GM12878 (cell line): ENCODE data around the gene DNASE1L1. TPM values are rescaled to one million over a fixed set of nuclear protein-coding genes. Genes with fewer than 3 reads are reported as not detected.

Experiments
- ATAC-seq: fragments of 200-7000 bp; cut with Tn5 transposase; 3 replicates; pipeline ENCODE4 v1.9.1; 2020; ENCODE audit warnings: mild to moderate bottlenecking, moderate library complexity
- BruUV-seq: library from RNA; stranded (reverse); fragments of 400-500 nt; replicated peaks from 2 replicates; lab custom pipeline; 2021; lab: Mats Ljungman, UMichigan
- CTCF ChIA-PET: fragments of 300-600 bp; sonication (Branson Sonifier 250); formaldehyde crosslinking; extraction: SDS; loops from one replicate; lab custom pipeline; 2021; ENCODE audit warnings: inconsistent platforms; lab: Yijun Ruan, JAX
- POLR2A ChIA-PET: fragments of 350-600 bp; formaldehyde crosslinking; extraction: SDS; loops from one replicate; lab custom pipeline; 2021; ENCODE audit warnings: inconsistent platforms; lab: Charles Lee
- RAD21 ChIA-PET: fragments of 300-600 bp; sonication (Branson Sonifier 250); formaldehyde crosslinking; loops from one replicate; lab custom pipeline; 2023; ENCODE audit warnings: antibody characterized with exemption; ENCODE audit not compliant: unreplicated experiment; lab: Charles Lee
- SMC1A ChIA-PET: fragments of 300-600 bp; sonication (Branson Sonifier 250); formaldehyde crosslinking; loops from one replicate; lab custom pipeline; 2023; ENCODE audit not compliant: unreplicated experiment, uncharacterized antibody; lab: Charles Lee
- DNase-seq: peaks from one replicate; pipeline ENCODE4 v3.0.0-alpha.2; 2011; ENCODE audit warnings: low read depth, low spot score
- FAIRE-seq: peaks from 3 replicates; lab custom pipeline; 2011; peaks lifted over from hg19 to GRCh38; lab: Jason Lieb, UNC
- H2AFZ ChIP-seq: 2 replicates; pipeline ENCODE4 v1.6.0; 2011; ENCODE audit warnings: low read depth, low read length, control low read depth; ENCODE audit not compliant: control insufficient read depth
- H3K27ac ChIP-seq: 2 replicates; pipeline ENCODE4 v1.5.1; 2011; ENCODE audit warnings: control low read depth; ENCODE audit not compliant: control insufficient read depth, insufficient read depth
- H3K27me3 ChIP-seq, 2 experiments: replicated peaks in 1 of 2; 2 replicates each; pipeline versions ENCODE4 v1.6.0 to v1.6.1; 2011; ENCODE audit warnings: low read length in 1 of 2; ENCODE audit not compliant: control insufficient read depth in 2 of 2, insufficient read depth in 2 of 2
- H3K36me3 ChIP-seq, 2 experiments: 2 replicates each; pipeline ENCODE4 v1.5.1; 2011; ENCODE audit warnings: low read length in 1 of 2; ENCODE audit not compliant: control insufficient read depth in 2 of 2, insufficient read depth in 2 of 2
- H3K4me1 ChIP-seq: 2 replicates; pipeline ENCODE4 v1.6.1; 2011; ENCODE audit warnings: mild to moderate bottlenecking, low read length, moderate library complexity, mixed read lengths; ENCODE audit not compliant: control insufficient read depth, insufficient read depth
- H3K4me2 ChIP-seq: 2 replicates; pipeline ENCODE4 v1.6.0; 2011; ENCODE audit warnings: control low read depth; ENCODE audit not compliant: control insufficient read depth, insufficient read depth
- H3K4me3 ChIP-seq: fragments of 200-600 bp; sonication (generic); 2 replicates; pipeline ENCODE4 v1.5.1; 2016
- H3K79me2 ChIP-seq: 2 replicates; pipeline ENCODE4 v1.6.0; 2011; ENCODE audit warnings: low read length; ENCODE audit not compliant: control insufficient read depth, insufficient read depth
- H3K9ac ChIP-seq: 2 replicates; pipeline ENCODE4 v1.8.0; 2011; ENCODE audit warnings: low read length, control low read depth, mixed read lengths; ENCODE audit not compliant: control insufficient read depth, insufficient read depth
- H3K9me3 ChIP-seq: replicated peaks from 3 replicates; pipeline ENCODE4 v1.5.1; 2011; ENCODE audit warnings: mild to moderate bottlenecking, low read length; ENCODE audit not compliant: control insufficient read depth, insufficient read depth
- H4K20me1 ChIP-seq: 2 replicates; pipeline ENCODE4 v1.6.0; 2011; ENCODE audit not compliant: control insufficient read depth, insufficient read depth
- ASH2L ChIP-seq: fragments of 300-600, 200-600 bp; sonication (generic); IDR thresholded peaks from 2 replicates; pipeline ENCODE4 v1.6.1; 2017; ENCODE audit warnings: low read depth, mild to moderate bottlenecking, borderline replicate concordance
- ATF2 ChIP-seq: IDR thresholded peaks from 2 replicates; pipeline ENCODE4 v1.6.1; 2012; ENCODE audit warnings: low read length, inconsistent platforms
- CBX5 ChIP-seq: sonication (generic); IDR thresholded peaks from 2 replicates; pipeline ENCODE4 v1.6.1; 2016; ENCODE audit warnings: low read depth, moderate library complexity, mild to moderate bottlenecking, inconsistent platforms
- E4F1 ChIP-seq: fragments of 450-650 bp; IDR thresholded peaks from 2 replicates; pipeline ENCODE4 v1.6.1; 2018; ENCODE audit warnings: borderline replicate concordance, mild to moderate bottlenecking; ENCODE audit not compliant: partially characterized antibody
- HDAC6 ChIP-seq: fragments of 200-600 bp; sonication (generic); IDR thresholded peaks from one replicate; pipeline ENCODE4 v1.8.0; 2017; ENCODE audit warnings: antibody characterized with exemption; ENCODE audit not compliant: unreplicated experiment
- JUNB ChIP-seq: IDR thresholded peaks from 2 replicates; pipeline ENCODE4 v1.6.1; 2016; ENCODE audit warnings: antibody characterized with exemption, mild to moderate bottlenecking
- RAD51 ChIP-seq: fragments of 450-650 bp; IDR thresholded peaks from 2 replicates; pipeline ENCODE4 v1.6.1; 2016; ENCODE audit warnings: moderate library complexity, mild to moderate bottlenecking, inconsistent platforms
- RCOR1 ChIP-seq: conservative IDR thresholded peaks from 2 replicates; pipeline ENCODE4 v1.6.1; 2012; ENCODE audit warnings: low read depth, low read length, improper control_type of control experiment
- SREBF1 ChIP-seq: IDR thresholded peaks from 2 replicates; pipeline ENCODE4 v1.6.1; 2012; ENCODE audit warnings: mild to moderate bottlenecking, low read length
- SREBF2 ChIP-seq: IDR thresholded peaks from 2 replicates; pipeline ENCODE4 v1.6.1; 2012; ENCODE audit warnings: mild to moderate bottlenecking, low read length
- STAT3 ChIP-seq: IDR thresholded peaks from 2 replicates; pipeline ENCODE4 v1.6.1; 2011; ENCODE audit warnings: low read depth, low read length, improper control_type of control experiment
- TCF3 ChIP-seq: IDR thresholded peaks from 2 replicates; pipeline ENCODE4 v1.6.1; 2012; ENCODE audit warnings: low read depth, mild to moderate bottlenecking, low read length, borderline replicate concordance; ENCODE audit not compliant: insufficient read depth
- ZNF217 ChIP-seq: fragments of 450-650 bp; IDR thresholded peaks from 2 replicates; pipeline ENCODE4 v1.6.1; 2017; ENCODE audit warnings: antibody characterized with exemption, mild to moderate bottlenecking
- ZNF592 ChIP-seq: fragments of 450-650 bp; IDR thresholded peaks from 2 replicates; pipeline ENCODE4 v1.6.1; 2017; ENCODE audit warnings: mild to moderate bottlenecking, moderate library complexity
- WGBS: methylation state at CpG from one replicate; pipeline ENCODE4 v1.1.6; 2016; ENCODE audit warnings: low lambda C conversion rate; ENCODE audit not compliant: insufficient replicate concordance, insufficient coverage; ENCODE audit errors: missing lambda C conversion rate; 5-methylcytosine and 5-hydroxymethylcytosine counted together
- in situ Hi-C: fragments of 300-500 bp; cut with MboI; formaldehyde crosslinking; loops from 9 replicates; pipeline ENCODE4 v1.14.3; 2018; ENCODE audit warnings: mixed read lengths
- intact Hi-C: fragments of 100-400 bp; cut with micrococcal nuclease; formaldehyde crosslinking; loops from one replicate; pipeline ENCODE4 v1.14.2; 2022; ENCODE audit not compliant: unreplicated experiment
- polyA plus RNA-seq, 11 experiments: library from polyadenylated mRNA; depleted of rRNA in 4 of 11; unstranded in 6 of 11; stranded (reverse) in 5 of 11; fragments of >200 nt; fragmentation: Nextera tagmentation in 4 of 11; fragmentation: Illumina TruSeq in 1 of 11; extraction: Ambion mirVana in 4 of 11; extraction: Trizol in 1 of 11; gene quantifications; 1 replicate in 1 of 11; 2 replicates in 10 of 11; pipeline versions ENCODE4 v1.2.1 to v1.2.3, GENCODE V29; 2011 to 2016; ENCODE audit warnings: inconsistent platforms in 2 of 11, missing spikeins in 2 of 11, low read depth in 1 of 11
- total RNA-seq, 4 experiments: library from RNA; depleted of rRNA in 3 of 4; stranded (reverse); fragments of >200 nt in 3 of 4; fragmentation: Illumina TruSeq in 1 of 4; extraction: Trizol in 1 of 4; gene quantifications; 2 replicates each; pipeline versions ENCODE4 v1.2.1 to v1.2.3, GENCODE V29; 2013 to 2021

The DNASE1L1 gene
- total and polyA plus RNA-seq, 10 of the 15 experiments (the other 5 are each of a cell fraction or from before 2014, with no cell fraction given), result 0.60 to 22.7 (median 6.8) TPM

GRCh38 chrX:154401918-154402621, 7.0 kb downstream of the DNASE1L1 start:
- ChIA-PET SMC1A (no interaction called here), CTCF (no interaction called here), POLR2A (interaction anchor here (3.8 kb wide), 1 partner anchor 9 kb away, joined by 22 read pairs; the partner anchor contains the start of gene TAFAZZIN), RAD21 (no interaction called here)
- intact Hi-C loops (no loop called here), in situ Hi-C loops (no loop called here)
- Histone ChIP-seq H3K36me3 (peaks cover 10 to 12% of the 10 kb centered on the region in 2 experiments), H4K20me1 (peaks cover 5% of the 10 kb centered on the region; the same call in 1 of the 2 replicates), H3K9ac (no peak overlapping the region), H2AFZ (no peak overlapping the region), H3K4me2 (no peak overlapping the region), H3K79me2 (peaks cover 27% of the 10 kb centered on the region), H3K9me3 (no peaks in the 10 kb centered on the region; the same call in 2 of the 3 replicates), H3K4me1 (peaks cover 3% of the 10 kb centered on the region; the same call in 1 of the 2 replicates), H3K27ac (no peak overlapping the region), H3K4me3 (no peak overlapping the region), H3K27me3 (no peaks in the 10 kb centered on the region)
- FAIRE-seq (no peak), ATAC-seq (no peak), DNase-seq (no peak)
- 46% methylated on average over 6 of the region's 6 CpGs for WGBS
- BruUV-seq, result no TSS peak
- no peak for TF ChIP-seq JUNB
- TF ChIP-seq SREBF2, result no peak
- no peak for TF ChIP-seq TCF3
- no peak for TF ChIP-seq ATF2
- TF ChIP-seq RAD51, result no peak
- no peak for TF ChIP-seq HDAC6
- TF ChIP-seq STAT3, result no peak
- TF ChIP-seq ZNF217, result no peak
- no peak for TF ChIP-seq CBX5
- TF ChIP-seq RCOR1, result no peak
- TF ChIP-seq E4F1, result no peak
- no peak for TF ChIP-seq ZNF592
- TF ChIP-seq SREBF1, result no peak
- no peak for TF ChIP-seq ASH2L
